HepG2 (cell line): ENCODE data around the gene ANKS3. TPM values are rescaled to one million over a fixed set of nuclear protein-coding genes. Genes with fewer than 3 reads are reported as not detected.

ENCODE experiments used
- ASH2L ChIP-seq: fragments of 300-600, 200-600 bp; sonication (generic); IDR thresholded peaks from 2 replicates; pipeline ENCODE4 v1.7.0; 2017; ENCODE audit warnings: low read depth, mild to moderate bottlenecking, moderate library complexity, mixed read lengths, low read length; ENCODE audit not compliant: insufficient read length
- BCL6 ChIP-seq: IDR thresholded peaks from 2 replicates; pipeline ENCODE4 v1.6.1; 2016; ENCODE audit warnings: missing genetic modification reagents, missing compliant biosample characterization
- DNMT3B ChIP-seq: conservative IDR thresholded peaks from 2 replicates; pipeline ENCODE4 v1.6.1; 2016; ENCODE audit warnings: missing biosample characterization, control low read depth
- HNF1A ChIP-seq, 2 experiments: sonication (generic) in 1 of 2; formaldehyde crosslinking in 1 of 2; IDR thresholded peaks; 2 replicates each; pipeline versions ENCODE4 v1.4.0 to v1.6.1; 2016 to 2020; ENCODE audit warnings: borderline replicate concordance in 1 of 2, low read depth in 1 of 2, mild to moderate bottlenecking in 1 of 2, missing genetic modification reagents in 1 of 2
- MATR3 ChIP-seq: sonication (generic); formaldehyde crosslinking; IDR thresholded peaks from 2 replicates; pipeline ENCODE4 v1.4.0; 2020; ENCODE audit warnings: missing genetic modification reagents
- MED13 ChIP-seq: sonication (generic); formaldehyde crosslinking; IDR thresholded peaks from 2 replicates; pipeline ENCODE4 v1.5.0; 2020; ENCODE audit warnings: missing genetic modification reagents
- NFIB ChIP-seq: sonication (generic); formaldehyde crosslinking; IDR thresholded peaks from 2 replicates; pipeline ENCODE4 v1.9.0; 2021; ENCODE audit warnings: missing genetic modification reagents, mild to moderate bottlenecking, borderline replicate concordance
- SP1 ChIP-seq, 2 experiments: fragments of 450-650 bp in 1 of 2; sonication (generic) in 1 of 2; formaldehyde crosslinking in 1 of 2; IDR thresholded peaks; 2 replicates each; pipeline versions ENCODE4 v1.4.0 to v1.6.1; 2016 to 2020; ENCODE audit warnings: missing genetic modification reagents in 1 of 2
- SRY ChIP-seq: sonication (generic); formaldehyde crosslinking; IDR thresholded peaks from 2 replicates; pipeline ENCODE4 v1.8.0; 2022; ENCODE audit warnings: mild to moderate bottlenecking, missing genetic modification reagents
- TRIM22 ChIP-seq: fragments of 450-650 bp; IDR thresholded peaks from 2 replicates; pipeline ENCODE4 v1.6.1; 2017
- ZBTB14 ChIP-seq: sonication (generic); formaldehyde crosslinking; IDR thresholded peaks from 2 replicates; pipeline ENCODE4 v1.4.0; 2020; ENCODE audit warnings: missing genetic modification reagents
- ZBTB2 ChIP-seq: sonication (generic); formaldehyde crosslinking; IDR thresholded peaks from 2 replicates; pipeline ENCODE4 v1.8.0; 2022; ENCODE audit warnings: low read depth, missing genetic modification reagents
- ZFYVE20 ChIP-seq: sonication (generic); formaldehyde crosslinking; IDR thresholded peaks from 2 replicates; pipeline ENCODE4 v1.8.0; 2023; ENCODE audit warnings: low read depth, mild to moderate bottlenecking, moderate library complexity, missing genetic modification reagents, borderline replicate concordance
- ZNF3 ChIP-seq: IDR thresholded peaks from 2 replicates; pipeline ENCODE4 v1.7.0; 2017; ENCODE audit warnings: inconsistent platforms
- ZNF383 ChIP-seq: sonication (generic); formaldehyde crosslinking; IDR thresholded peaks from 2 replicates; pipeline ENCODE4 v1.4.0; 2020; ENCODE audit warnings: missing genetic modification reagents, mild to moderate bottlenecking, borderline replicate concordance
- ZNF552 ChIP-seq: sonication (generic); formaldehyde crosslinking; IDR thresholded peaks from 2 replicates; pipeline ENCODE4 v1.9.0; 2022; ENCODE audit warnings: missing genetic modification reagents, mild to moderate bottlenecking, borderline replicate concordance
- ZNF557 ChIP-seq: sonication (generic); formaldehyde crosslinking; IDR thresholded peaks from 2 replicates; pipeline ENCODE4 v1.4.0; 2020; ENCODE audit warnings: missing genetic modification reagents
- ZNF660 ChIP-seq: sonication (generic); formaldehyde crosslinking; IDR thresholded peaks from 2 replicates; pipeline ENCODE4 v1.5.1; 2020; ENCODE audit warnings: mild to moderate bottlenecking, low read depth, missing genetic modification reagents, borderline replicate concordance
- ZSCAN21 ChIP-seq: sonication (generic); formaldehyde crosslinking; IDR thresholded peaks from 2 replicates; pipeline ENCODE4 v1.8.0; 2022; ENCODE audit warnings: mild to moderate bottlenecking, missing genetic modification reagents, moderate library complexity, borderline replicate concordance
- polyA plus RNA-seq, 8 experiments: library from polyadenylated mRNA; depleted of rRNA in 3 of 8; stranded (reverse) in 7 of 8; unstranded in 1 of 8; fragments of >200 nt; fragmentation: Illumina TruSeq in 4 of 8; extraction: Trizol in 4 of 8; gene quantifications; 2 replicates each; pipeline versions ENCODE4 v1.2.1 to v1.2.3, GENCODE V29; 2011 to 2016; ENCODE audit warnings: low read depth in 4 of 8, missing spikeins in 1 of 8, mixed read lengths in 1 of 8; ENCODE audit not compliant: insufficient read depth in 1 of 8
- total RNA-seq, 5 experiments: library from RNA; depleted of rRNA; stranded (reverse); fragments of >200 nt; fragmentation: Illumina TruSeq; extraction: Trizol; gene quantifications; 2 replicates each; pipeline ENCODE4 v1.2.3, GENCODE V29; 2016; ENCODE audit warnings: low read depth in 1 of 5

ANKS3 gene
- total and polyA plus RNA-seq, 2 of the 13 experiments (the other 11 are each of a cell fraction or from before 2014, with no cell fraction given): 11.4 to 15.9 TPM

- TF ChIP-seq DNMT3B (CRISPR knock-in tag) (no peak; the same call in 1 of the 2 replicates), SP1 (IDR thresholded peaks at IDR 0.05) (no peak), SP1 (CRISPR knock-in tag; IDR thresholded peaks at IDR 0.05) (peak; percentile 99), ZNF552 (CRISPR knock-in tag) (no peak; the same call in 1 of the 2 replicates), ZNF383 (CRISPR knock-in tag) (no peak; the same call in 1 of the 2 replicates), SRY (CRISPR knock-in tag) (peak; percentile 77; the same call in 1 of the 2 replicates), BCL6 (CRISPR knock-in tag) (peak; percentile 45; the same call in 1 of the 2 replicates), ZNF557 (CRISPR knock-in tag) (no peak), TRIM22 (no peak), ZBTB2 (CRISPR knock-in tag) (no peak), ZNF3 (CRISPR knock-in tag) (no peak), HNF1A (IDR thresholded peaks at IDR 0.05; ENCODE audit: low read depth) (0 out of 2 replicates have a peak, but pooled peaks have one; percentile 25), HNF1A (CRISPR knock-in tag; IDR thresholded peaks at IDR 0.05; ENCODE audit: borderline replicate concordance) (0 out of 2 replicates have a peak, but pooled peaks have one; percentile 47), MED13 (CRISPR knock-in tag) (peak; percentile 68; the same call in 1 of the 2 replicates), ZNF660 (CRISPR knock-in tag) (no peak), NFIB (CRISPR knock-in tag) (no peak), ZSCAN21 (CRISPR knock-in tag) (no peak), ASH2L (peak; percentile 77), ZFYVE20 (CRISPR knock-in tag) (no peak), MATR3 (CRISPR knock-in tag) (no peak), ZBTB14 (CRISPR knock-in tag) (peak; percentile 28; the same call in 1 of the 2 replicates)
These were observed 33.0 kb upstream of the ANKS3 start, which contains the start of gene ZNF500 (continued) for GRCh38 chr16:4766875-4767628.
